K562 (cell line): ENCODE results near the gene OR14A16. TPM values are rescaled to one million over a fixed set of nuclear protein-coding genes. Genes with fewer than 3 reads are reported as not detected.

Experiments used
- BRD9 ChIP-seq: fragments of 450-650 bp; IDR thresholded peaks from 2 replicates; pipeline ENCODE4 v1.6.1; 2018; ENCODE audit warnings: low read depth; ENCODE audit not compliant: partially characterized antibody
- DMBX1 ChIP-seq: fragments of 250-450 bp; sonication (Bioruptor Pico); IDR thresholded peaks from 2 replicates; pipeline ENCODE4 v1.8.0; 2022; ENCODE audit warnings: inconsistent platforms, mild to moderate bottlenecking, moderate library complexity, borderline replicate concordance
- DNMT1 ChIP-seq: fragments of 450-650 bp; IDR thresholded peaks from 2 replicates; pipeline ENCODE4 v1.6.1; 2016; ENCODE audit warnings: antibody characterized with exemption, mild to moderate bottlenecking
- DPF2 ChIP-seq: fragments of 450-650 bp; IDR thresholded peaks from 2 replicates; pipeline ENCODE4 v1.6.1; 2016
- FUS ChIP-seq: fragments of 200-400 bp; formaldehyde crosslinking; optimal IDR thresholded peaks from 2 replicates; pipeline ENCODE3; 2017; ENCODE audit warnings: low read depth, low read length
- HMG20A ChIP-seq: fragments of 450-650 bp; formaldehyde crosslinking; conservative IDR thresholded peaks from 2 replicates; pipeline ENCODE4 v1.4.0; 2020; ENCODE audit warnings: mild to moderate bottlenecking, mixed read lengths
- RUNX1 ChIP-seq: sonication (generic); IDR thresholded peaks from 2 replicates; pipeline ENCODE4 v1.6.1; 2016; ENCODE audit warnings: antibody characterized with exemption, low read depth
- SMARCA4 ChIP-seq: fragments of 450-650 bp; IDR thresholded peaks from 2 replicates; pipeline ENCODE4 v1.6.1; 2016
- TARDBP ChIP-seq: fragments of 450-650 bp; IDR thresholded peaks from 2 replicates; pipeline ENCODE4 v1.6.1; 2016
- TEAD1 ChIP-seq, 2 experiments: fragments of 450-650 bp in 1 of 2; sonication (generic) in 1 of 2; formaldehyde crosslinking; IDR thresholded peaks; 2 replicates each; pipeline versions ENCODE4 v1.4.0 to v1.8.0; 2020 to 2022; ENCODE audit warnings: mild to moderate bottlenecking in 2 of 2, missing genetic modification reagents in 1 of 2
- ZNF431 ChIP-seq: sonication (generic); formaldehyde crosslinking; IDR thresholded peaks from 2 replicates; pipeline ENCODE4 v1.8.0; 2022; ENCODE audit warnings: mild to moderate bottlenecking, missing genetic modification reagents
- ZNF507 ChIP-seq: conservative IDR thresholded peaks from 2 replicates; pipeline ENCODE4 v1.6.1; 2017; ENCODE audit warnings: missing genetic modification characterization, missing compliant biosample characterization
- ZNF583 ChIP-seq: fragments of 250-450 bp; sonication (Bioruptor Pico); IDR thresholded peaks from 2 replicates; pipeline ENCODE4 v1.4.0; 2020
- polyA plus RNA-seq, 8 experiments: library from polyadenylated mRNA; depleted of rRNA in 4 of 8; stranded (reverse) in 5 of 8; unstranded in 3 of 8; fragments of >200 nt; fragmentation: Nextera tagmentation in 2 of 8; fragmentation: Illumina TruSeq in 1 of 8; extraction: Ambion mirVana in 2 of 8; extraction: Trizol in 1 of 8; gene quantifications; 2 replicates each; pipeline versions ENCODE4 v1.2.1 to v1.2.3, GENCODE V29; 2011 to 2014; ENCODE audit warnings: inconsistent platforms in 1 of 8, missing spikeins in 1 of 8
- total RNA-seq, 7 experiments: library from RNA; depleted of rRNA in 6 of 7; stranded (reverse); fragments of >200 nt in 6 of 7; fragmentation: Illumina TruSeq in 2 of 7; extraction: Trizol in 2 of 7; gene quantifications; 2 replicates each; pipeline versions ENCODE4 v1.2.1 to v1.2.3, GENCODE V29; 2011 to 2021; ENCODE audit warnings: low replicate concordance in 1 of 7
- TF ChIP-seq, protein P1 (sequence below): fragments of 450-650 bp; IDR thresholded peaks from 2 replicates; pipeline ENCODE4 v1.6.1; 2014; ENCODE audit warnings: low read depth, mild to moderate bottlenecking, moderate library complexity, borderline replicate concordance
- TF ChIP-seq, protein P2 (sequence below): fragments of 250-450 bp; sonication (Bioruptor Pico); IDR thresholded peaks from 2 replicates; pipeline ENCODE4 v1.8.0; 2021; ENCODE audit warnings: moderate library complexity, mild to moderate bottlenecking, inconsistent platforms
- TF ChIP-seq, protein P3 (sequence below): fragments of 250-450 bp; sonication (Bioruptor Pico); IDR thresholded peaks from 2 replicates; pipeline ENCODE4 v1.8.0; 2021; ENCODE audit warnings: moderate library complexity, mild to moderate bottlenecking, inconsistent platforms
- TF ChIP-seq, protein P4 (sequence below): sonication (generic); formaldehyde crosslinking; IDR thresholded peaks from 2 replicates; pipeline ENCODE4 v1.8.1; 2023; ENCODE audit warnings: mild to moderate bottlenecking, missing genetic modification reagents
- TF ChIP-seq, protein P5 (sequence below): sonication (generic); formaldehyde crosslinking; IDR thresholded peaks from 2 replicates; pipeline ENCODE4 v1.8.0; 2022; ENCODE audit warnings: missing genetic modification reagents, mild to moderate bottlenecking, borderline replicate concordance
- TF ChIP-seq, protein P6 (sequence below): fragments of 200-800 bp; sonication (Bioruptor generic); IDR thresholded peaks from 2 replicates; pipeline ENCODE4 v1.6.1; 2017; ENCODE audit warnings: missing genetic modification characterization, missing compliant biosample characterization

The OR14A16 gene
- total and polyA plus RNA-seq, 9 of the 15 experiments (the other 6 are each of a cell fraction or from before 2014, with no cell fraction given), result not detected

DNA sequence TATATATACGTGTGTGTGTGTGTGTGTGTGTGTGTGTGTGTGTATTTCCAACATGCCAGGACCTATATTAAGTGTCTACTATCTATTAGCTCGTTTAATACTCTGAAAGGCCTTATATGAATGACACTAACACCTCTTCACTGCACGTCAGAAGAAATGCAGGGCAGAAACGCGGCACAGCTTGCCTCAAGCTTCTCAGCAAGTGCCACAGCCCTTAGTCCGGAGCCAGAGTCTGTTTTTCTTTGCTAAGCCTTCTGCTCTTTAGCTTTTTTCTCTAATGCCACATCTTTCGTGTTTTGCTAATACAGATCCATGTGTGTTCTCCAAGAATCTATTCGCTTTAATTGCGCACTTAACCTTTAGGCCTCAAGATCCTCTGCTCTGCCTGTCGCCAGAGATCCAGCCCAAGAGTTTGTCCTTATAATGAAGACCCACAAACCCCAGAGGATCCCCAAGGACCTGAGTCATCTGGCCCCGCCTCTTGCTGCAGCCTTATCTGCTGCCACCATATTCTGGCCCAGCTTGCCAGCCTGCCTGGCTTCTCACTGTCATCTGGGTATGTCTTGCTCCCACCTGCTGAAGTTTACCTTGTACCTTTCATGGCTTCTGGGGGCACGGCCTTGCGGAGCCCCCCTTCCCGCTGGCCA is 31.1 kb upstream of the OR14A16 start (continued):
- TF ChIP-seq, protein P1, sequence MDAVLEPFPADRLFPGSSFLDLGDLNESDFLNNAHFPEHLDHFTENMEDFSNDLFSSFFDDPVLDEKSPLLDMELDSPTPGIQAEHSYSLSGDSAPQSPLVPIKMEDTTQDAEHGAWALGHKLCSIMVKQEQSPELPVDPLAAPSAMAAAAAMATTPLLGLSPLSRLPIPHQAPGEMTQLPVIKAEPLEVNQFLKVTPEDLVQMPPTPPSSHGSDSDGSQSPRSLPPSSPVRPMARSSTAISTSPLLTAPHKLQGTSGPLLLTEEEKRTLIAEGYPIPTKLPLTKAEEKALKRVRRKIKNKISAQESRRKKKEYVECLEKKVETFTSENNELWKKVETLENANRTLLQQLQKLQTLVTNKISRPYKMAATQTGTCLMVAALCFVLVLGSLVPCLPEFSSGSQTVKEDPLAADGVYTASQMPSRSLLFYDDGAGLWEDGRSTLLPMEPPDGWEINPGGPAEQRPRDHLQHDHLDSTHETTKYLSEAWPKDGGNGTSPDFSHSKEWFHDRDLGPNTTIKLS, result peak; percentile 35; the same call in 1 of the 2 replicates
- TF ChIP-seq DPF2 (peak; percentile 94), DNMT1 (no peak), HMG20A (CRISPR knock-in tag) (no peak), ZNF431 (CRISPR knock-in tag) (no peak), TEAD1 (CRISPR knock-in tag; IDR thresholded peaks at IDR 0.05) (no peak), BRD9 (peak; percentile 25), ZNF583 (CRISPR knock-in tag) (no peak; the same call in 1 of the 2 replicates), FUS (no peak), SMARCA4 (peak; percentile 92), ZNF507 (no peak), RUNX1 (no peak; the same call in 1 of the 2 replicates), TARDBP (no peak), DMBX1 (peak; percentile 51)
- TF ChIP-seq, protein P2, sequence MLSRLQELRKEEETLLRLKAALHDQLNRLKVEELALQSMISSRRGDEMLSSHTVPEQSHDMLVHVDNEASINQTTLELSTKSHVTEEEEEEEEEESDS (CRISPR knock-in tag), result no peak
- TF ChIP-seq, protein P3, sequence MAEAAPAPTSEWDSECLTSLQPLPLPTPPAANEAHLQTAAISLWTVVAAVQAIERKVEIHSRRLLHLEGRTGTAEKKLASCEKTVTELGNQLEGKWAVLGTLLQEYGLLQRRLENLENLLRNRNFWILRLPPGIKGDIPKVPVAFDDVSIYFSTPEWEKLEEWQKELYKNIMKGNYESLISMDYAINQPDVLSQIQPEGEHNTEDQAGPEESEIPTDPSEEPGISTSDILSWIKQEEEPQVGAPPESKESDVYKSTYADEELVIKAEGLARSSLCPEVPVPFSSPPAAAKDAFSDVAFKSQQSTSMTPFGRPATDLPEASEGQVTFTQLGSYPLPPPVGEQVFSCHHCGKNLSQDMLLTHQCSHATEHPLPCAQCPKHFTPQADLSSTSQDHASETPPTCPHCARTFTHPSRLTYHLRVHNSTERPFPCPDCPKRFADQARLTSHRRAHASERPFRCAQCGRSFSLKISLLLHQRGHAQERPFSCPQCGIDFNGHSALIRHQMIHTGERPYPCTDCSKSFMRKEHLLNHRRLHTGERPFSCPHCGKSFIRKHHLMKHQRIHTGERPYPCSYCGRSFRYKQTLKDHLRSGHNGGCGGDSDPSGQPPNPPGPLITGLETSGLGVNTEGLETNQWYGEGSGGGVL (CRISPR knock-in tag), result no peak
- TF ChIP-seq, protein P4, sequence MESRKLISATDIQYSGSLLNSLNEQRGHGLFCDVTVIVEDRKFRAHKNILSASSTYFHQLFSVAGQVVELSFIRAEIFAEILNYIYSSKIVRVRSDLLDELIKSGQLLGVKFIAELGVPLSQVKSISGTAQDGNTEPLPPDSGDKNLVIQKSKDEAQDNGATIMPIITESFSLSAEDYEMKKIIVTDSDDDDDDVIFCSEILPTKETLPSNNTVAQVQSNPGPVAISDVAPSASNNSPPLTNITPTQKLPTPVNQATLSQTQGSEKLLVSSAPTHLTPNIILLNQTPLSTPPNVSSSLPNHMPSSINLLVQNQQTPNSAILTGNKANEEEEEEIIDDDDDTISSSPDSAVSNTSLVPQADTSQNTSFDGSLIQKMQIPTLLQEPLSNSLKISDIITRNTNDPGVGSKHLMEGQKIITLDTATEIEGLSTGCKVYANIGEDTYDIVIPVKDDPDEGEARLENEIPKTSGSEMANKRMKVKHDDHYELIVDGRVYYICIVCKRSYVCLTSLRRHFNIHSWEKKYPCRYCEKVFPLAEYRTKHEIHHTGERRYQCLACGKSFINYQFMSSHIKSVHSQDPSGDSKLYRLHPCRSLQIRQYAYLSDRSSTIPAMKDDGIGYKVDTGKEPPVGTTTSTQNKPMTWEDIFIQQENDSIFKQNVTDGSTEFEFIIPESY, result no peak
- TF ChIP-seq, protein P5, sequence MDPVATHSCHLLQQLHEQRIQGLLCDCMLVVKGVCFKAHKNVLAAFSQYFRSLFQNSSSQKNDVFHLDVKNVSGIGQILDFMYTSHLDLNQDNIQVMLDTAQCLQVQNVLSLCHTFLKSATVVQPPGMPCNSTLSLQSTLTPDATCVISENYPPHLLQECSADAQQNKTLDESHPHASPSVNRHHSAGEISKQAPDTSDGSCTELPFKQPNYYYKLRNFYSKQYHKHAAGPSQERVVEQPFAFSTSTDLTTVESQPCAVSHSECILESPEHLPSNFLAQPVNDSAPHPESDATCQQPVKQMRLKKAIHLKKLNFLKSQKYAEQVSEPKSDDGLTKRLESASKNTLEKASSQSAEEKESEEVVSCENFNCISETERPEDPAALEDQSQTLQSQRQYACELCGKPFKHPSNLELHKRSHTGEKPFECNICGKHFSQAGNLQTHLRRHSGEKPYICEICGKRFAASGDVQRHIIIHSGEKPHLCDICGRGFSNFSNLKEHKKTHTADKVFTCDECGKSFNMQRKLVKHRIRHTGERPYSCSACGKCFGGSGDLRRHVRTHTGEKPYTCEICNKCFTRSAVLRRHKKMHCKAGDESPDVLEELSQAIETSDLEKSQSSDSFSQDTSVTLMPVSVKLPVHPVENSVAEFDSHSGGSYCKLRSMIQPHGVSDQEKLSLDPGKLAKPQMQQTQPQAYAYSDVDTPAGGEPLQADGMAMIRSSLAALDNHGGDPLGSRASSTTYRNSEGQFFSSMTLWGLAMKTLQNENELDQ (CRISPR knock-in tag), result no peak
- TF ChIP-seq, protein P6, sequence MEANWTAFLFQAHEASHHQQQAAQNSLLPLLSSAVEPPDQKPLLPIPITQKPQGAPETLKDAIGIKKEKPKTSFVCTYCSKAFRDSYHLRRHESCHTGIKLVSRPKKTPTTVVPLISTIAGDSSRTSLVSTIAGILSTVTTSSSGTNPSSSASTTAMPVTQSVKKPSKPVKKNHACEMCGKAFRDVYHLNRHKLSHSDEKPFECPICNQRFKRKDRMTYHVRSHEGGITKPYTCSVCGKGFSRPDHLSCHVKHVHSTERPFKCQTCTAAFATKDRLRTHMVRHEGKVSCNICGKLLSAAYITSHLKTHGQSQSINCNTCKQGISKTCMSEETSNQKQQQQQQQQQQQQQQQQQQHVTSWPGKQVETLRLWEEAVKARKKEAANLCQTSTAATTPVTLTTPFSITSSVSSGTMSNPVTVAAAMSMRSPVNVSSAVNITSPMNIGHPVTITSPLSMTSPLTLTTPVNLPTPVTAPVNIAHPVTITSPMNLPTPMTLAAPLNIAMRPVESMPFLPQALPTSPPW (CRISPR knock-in tag), result peak; percentile 84
